Nephron (organoid): ENCODE results near the gene SSH2.

Experiments used
- H3K27ac Mint-ChIP-seq, 3 experiments: 2 replicates each; pipeline ENCODE4 v1.8.0; 2020; ENCODE audit warnings: mixed read lengths in 3 of 3, mild to moderate bottlenecking in 2 of 3, moderate library complexity in 1 of 3
- H3K27me3 Mint-ChIP-seq: 2 replicates; pipeline ENCODE4 v1.8.0; 2021; ENCODE audit warnings: low read depth, mild to moderate bottlenecking, moderate library complexity, mixed read lengths
- H3K36me3 Mint-ChIP-seq: 2 replicates; pipeline ENCODE4 v1.8.0; 2020; ENCODE audit warnings: low read depth, mixed read lengths
- H3K4me1 Mint-ChIP-seq: 2 replicates; pipeline ENCODE4 v1.8.0; 2020; ENCODE audit warnings: mixed read lengths
- H3K4me3 Mint-ChIP-seq, 3 experiments: 2 replicates each; pipeline ENCODE4 v1.8.0; 2020; ENCODE audit warnings: mild to moderate bottlenecking in 3 of 3, mixed read lengths in 3 of 3, moderate library complexity in 2 of 3
- H3K9me3 Mint-ChIP-seq: 2 replicates; pipeline ENCODE4 v1.8.0; 2020; ENCODE audit warnings: mixed read lengths
- CTCF ChIP-seq, 3 experiments: fragments of 200-600 bp; sonication (generic); IDR thresholded peaks; one replicate each; pipeline ENCODE4 v1.5.0; 2021; ENCODE audit warnings: antibody characterized with exemption in 3 of 3; ENCODE audit not compliant: unreplicated experiment in 3 of 3

Gene SSH2

GRCh38 chr17:29620271-29620670 is 309.8 kb downstream of the SSH2 start:
- no peaks in the 10 kb centered on the region for H3K36me3 Mint-ChIP-seq
- H3K9me3 Mint-ChIP-seq = no peaks in the 10 kb centered on the region
- H3K27ac Mint-ChIP-seq = no peak overlapping the region
- TF ChIP-seq CTCF (IDR thresholded peaks at IDR 0.05; ENCODE audit: unreplicated experiment in 3 of 3) = no peak
- peaks cover 87% of the 10 kb centered on the region for H3K27me3 Mint-ChIP-seq
- peaks cover 26% of the 10 kb centered on the region for H3K4me1 Mint-ChIP-seq
- peak overlapping the region in 2 of 3 experiments; percentile 16 to 17 for H3K4me3 Mint-ChIP-seq

- peak in 1 of 3 experiments; percentile 27 for TF ChIP-seq CTCF (IDR thresholded peaks at IDR 0.05; ENCODE audit: unreplicated experiment in 3 of 3)
- Mint-ChIP-seq H3K27ac (no peak overlapping the region), H3K9me3 (no peaks in the 10 kb centered on the region), H3K36me3 (no peaks in the 10 kb centered on the region), H3K4me1 (peaks cover 31% of the 10 kb centered on the region), H3K27me3 (peaks cover 97% of the 10 kb centered on the region), H3K4me3 (peak overlapping the region in 1 of 3 experiments; percentile 24)
These were observed 310.8 kb downstream of the SSH2 start for GRCh38 chr17:29619251-29619650.

GRCh38 chr17:29618272-29619065 is 311.6 kb downstream of the SSH2 start:
- peak in 1 of 3 experiments; percentile 5 for TF ChIP-seq CTCF (IDR thresholded peaks at IDR 0.05; ENCODE audit: unreplicated experiment in 3 of 3)
- Mint-ChIP-seq H3K27ac (no peak overlapping the region), H3K9me3 (no peaks in the 10 kb centered on the region), H3K36me3 (peaks cover 3% of the 10 kb centered on the region), H3K4me1 (peaks cover 31% of the 10 kb centered on the region), H3K4me3 (no peak overlapping the region), H3K27me3 (peaks cover 92% of the 10 kb centered on the region)

GRCh38 chr17:29617481-29618271 is 312.4 kb downstream of the SSH2 start:
- Mint-ChIP-seq H3K27me3 (peaks cover 86% of the 10 kb centered on the region), H3K27ac (no peak overlapping the region), H3K4me1 (peaks cover 31% of the 10 kb centered on the region), H3K36me3 (peaks cover 3% of the 10 kb centered on the region), H3K9me3 (no peaks in the 10 kb centered on the region), H3K4me3 (peak overlapping the region in 2 of 3 experiments; percentile 16 to 80)
- TF ChIP-seq CTCF (IDR thresholded peaks at IDR 0.05; ENCODE audit: unreplicated experiment in 3 of 3) = peak; percentile 33 to 57 (median 56)

- H3K36me3 Mint-ChIP-seq = peaks cover 3% of the 10 kb centered on the region
- TF ChIP-seq CTCF (IDR thresholded peaks at IDR 0.05; ENCODE audit: unreplicated experiment in 3 of 3) = peak; percentile 31 to 51 (median 39)
- peaks cover 80% of the 10 kb centered on the region for H3K27me3 Mint-ChIP-seq
- H3K4me3 Mint-ChIP-seq = peak overlapping the region; percentile 53 to 80 (median 67)
- no peaks in the 10 kb centered on the region for H3K9me3 Mint-ChIP-seq
- peaks cover 31% of the 10 kb centered on the region for H3K4me1 Mint-ChIP-seq
- no peak overlapping the region for H3K27ac Mint-ChIP-seq
These were observed 312.9 kb downstream of the SSH2 start for GRCh38 chr17:29617125-29617480.
